NOMO-1 treated with DMSO at 0.1 percent for 48 hours (cell line): Measurements from ENCODE around the gene PAK2.
"Not testable (repeated sequence)": the region's sequence is repeated elsewhere in the genome, so short reads cannot be mapped to it uniquely, and the experiment has no call there.

ENCODE experiments used
- DNase-seq: peaks from one replicate; lab custom pipeline; 2025; ENCODE audit not compliant: unreplicated experiment; lab: John Stamatoyannopoulos, UW

PAK2 gene

GRCh38 chr3:196736670-196737374 is 2.8 kb upstream of the PAK2 start:
- DNase-seq, result no peak

GRCh38 chr3:196737655-196738054 is 2.0 kb upstream of the PAK2 start:
- no peak for DNase-seq

GRCh38 chr3:196740481-196741248 is 1.0 kb downstream of the PAK2 start:
- peak; percentile 60 for DNase-seq

GRCh38 chr3:196741249-196741889 is 1.7 kb downstream of the PAK2 start:
- DNase-seq, result peak; percentile 49

- not testable (repeated sequence) for DNase-seq
Observed at GRCh38 chr3:196743569-196743968, 3.9 kb downstream of the PAK2 start.

GRCh38 chr3:196749125-196749524 is 9.5 kb downstream of the PAK2 start:
- DNase-seq, result peak; percentile 62

- no peak for DNase-seq
Observed at GRCh38 chr3:196753201-196753600, 13.5 kb downstream of the PAK2 start.

- no peak for DNase-seq
Observed at GRCh38 chr3:196754091-196754981, 14.7 kb downstream of the PAK2 start.

GRCh38 chr3:196756732-196757131 is 17.1 kb downstream of the PAK2 start:
- DNase-seq, result no peak

GRCh38 chr3:196757876-196758739 is 18.5 kb downstream of the PAK2 start:
- DNase-seq, result no peak

GRCh38 chr3:196763179-196763578 is 23.5 kb downstream of the PAK2 start:
- no peak for DNase-seq

GRCh38 chr3:196765454-196765853 is 25.8 kb downstream of the PAK2 start:
- no peak for DNase-seq

- no peak for DNase-seq
Observed at GRCh38 chr3:196771067-196771466, 31.4 kb downstream of the PAK2 start.

GRCh38 chr3:196772102-196772501 is 32.4 kb downstream of the PAK2 start:
- no peak for DNase-seq

GRCh38 chr3:196772897-196773296 is 33.2 kb downstream of the PAK2 start:
- no peak for DNase-seq

GRCh38 chr3:196774191-196774820 is 34.6 kb downstream of the PAK2 start:
- no peak for DNase-seq

- no peak for DNase-seq
Observed at GRCh38 chr3:196774848-196775422, 35.3 kb downstream of the PAK2 start.

GRCh38 chr3:196775938-196776337 is 36.3 kb downstream of the PAK2 start:
- DNase-seq, result peak; percentile 90

- no peak for DNase-seq
Observed at GRCh38 chr3:196777836-196778235, 38.2 kb downstream of the PAK2 start.
